GM20000 (cell line): Measurements from ENCODE around the gene NT5DC1.
A peak's percentile ranks its signal among the peaks of the same experiment; 100 is the strongest.
"Not testable (repeated sequence)": the region's sequence is repeated elsewhere in the genome, so short reads cannot be mapped to it uniquely, and the experiment has no call there.

ENCODE experiments used
- DNase-seq: peaks from one replicate; pipeline ENCODE4 v3.0.0; 2012; ENCODE audit warnings: low spot score
- TF ChIP-seq, protein P1 (sequence below): IDR thresholded peaks from 2 replicates; pipeline ENCODE4 v1.5.1; 2012; ENCODE audit warnings: mild to moderate bottlenecking, control low read depth; ENCODE audit errors: extremely low read depth, missing control alignments

NT5DC1 gene

GRCh38 chr6:116278854-116279231, 178.2 kb downstream of the NT5DC1 start:
- no peak for DNase-seq
- TF ChIP-seq, protein P1, sequence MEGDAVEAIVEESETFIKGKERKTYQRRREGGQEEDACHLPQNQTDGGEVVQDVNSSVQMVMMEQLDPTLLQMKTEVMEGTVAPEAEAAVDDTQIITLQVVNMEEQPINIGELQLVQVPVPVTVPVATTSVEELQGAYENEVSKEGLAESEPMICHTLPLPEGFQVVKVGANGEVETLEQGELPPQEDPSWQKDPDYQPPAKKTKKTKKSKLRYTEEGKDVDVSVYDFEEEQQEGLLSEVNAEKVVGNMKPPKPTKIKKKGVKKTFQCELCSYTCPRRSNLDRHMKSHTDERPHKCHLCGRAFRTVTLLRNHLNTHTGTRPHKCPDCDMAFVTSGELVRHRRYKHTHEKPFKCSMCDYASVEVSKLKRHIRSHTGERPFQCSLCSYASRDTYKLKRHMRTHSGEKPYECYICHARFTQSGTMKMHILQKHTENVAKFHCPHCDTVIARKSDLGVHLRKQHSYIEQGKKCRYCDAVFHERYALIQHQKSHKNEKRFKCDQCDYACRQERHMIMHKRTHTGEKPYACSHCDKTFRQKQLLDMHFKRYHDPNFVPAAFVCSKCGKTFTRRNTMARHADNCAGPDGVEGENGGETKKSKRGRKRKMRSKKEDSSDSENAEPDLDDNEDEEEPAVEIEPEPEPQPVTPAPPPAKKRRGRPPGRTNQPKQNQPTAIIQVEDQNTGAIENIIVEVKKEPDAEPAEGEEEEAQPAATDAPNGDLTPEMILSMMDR: no peak

DNA sequence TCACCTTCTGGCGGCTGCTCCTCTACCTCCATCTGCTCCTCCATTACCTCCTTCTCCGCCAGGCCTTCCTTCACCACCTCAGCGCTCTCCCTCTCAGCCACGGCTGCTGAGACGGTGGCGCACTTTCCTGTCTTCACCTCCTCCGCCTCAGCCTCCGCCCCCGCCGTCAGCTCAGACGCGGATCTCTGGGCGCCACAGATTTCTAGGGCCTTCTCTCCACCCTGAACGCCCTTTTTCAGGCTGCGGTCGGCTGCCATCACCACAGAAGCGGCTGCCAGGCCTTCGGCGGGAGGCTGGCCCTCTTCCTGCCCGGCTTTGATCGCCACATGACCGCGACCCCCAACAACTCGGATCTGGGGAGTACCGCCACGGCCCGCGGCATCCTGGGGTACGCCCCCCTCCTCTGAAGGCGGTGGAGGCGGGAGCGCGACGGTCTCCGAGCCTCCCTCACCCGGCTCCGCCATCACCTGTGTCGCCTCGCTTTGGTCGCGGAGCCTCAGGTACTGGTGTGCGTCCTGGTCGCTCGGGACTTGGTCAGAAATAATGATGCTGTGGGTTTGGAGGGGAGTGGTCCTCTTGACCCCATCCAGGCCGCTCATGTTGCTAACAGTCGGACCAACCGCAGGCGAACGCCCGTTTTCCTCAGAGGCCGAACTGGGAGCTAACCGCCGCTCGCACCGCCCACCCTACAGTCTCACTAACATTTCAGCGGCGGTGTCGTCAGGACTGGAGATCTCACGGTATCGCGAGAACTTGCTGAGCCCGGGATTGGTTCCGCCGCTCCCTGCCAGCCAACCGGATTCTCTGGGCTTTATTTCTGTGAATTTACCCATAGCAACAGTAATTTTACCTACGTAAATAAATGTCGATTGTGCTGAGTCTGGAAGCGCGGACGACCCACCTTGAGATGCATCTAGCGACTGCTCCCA, 178.8 kb downstream of the NT5DC1 start, which contains the start of gene TSPYL1:
TSPYL1 (minus strand) TSS at position 699 of the 929 bp plus-strand sequence; CDS start at position 599, 100 bp downstream.
- peak; percentile 89 for DNase-seq
- TF ChIP-seq, protein P1: no peak

GRCh38 chr6:116280161-116280932, 179.7 kb downstream of the NT5DC1 start:
- TF ChIP-seq, protein P1: no peak
- no peak for DNase-seq

GRCh38 chr6:116280933-116281316, 180.3 kb downstream of the NT5DC1 start:
- DNase-seq: no peak
- TF ChIP-seq, protein P1: no peak

DNA sequence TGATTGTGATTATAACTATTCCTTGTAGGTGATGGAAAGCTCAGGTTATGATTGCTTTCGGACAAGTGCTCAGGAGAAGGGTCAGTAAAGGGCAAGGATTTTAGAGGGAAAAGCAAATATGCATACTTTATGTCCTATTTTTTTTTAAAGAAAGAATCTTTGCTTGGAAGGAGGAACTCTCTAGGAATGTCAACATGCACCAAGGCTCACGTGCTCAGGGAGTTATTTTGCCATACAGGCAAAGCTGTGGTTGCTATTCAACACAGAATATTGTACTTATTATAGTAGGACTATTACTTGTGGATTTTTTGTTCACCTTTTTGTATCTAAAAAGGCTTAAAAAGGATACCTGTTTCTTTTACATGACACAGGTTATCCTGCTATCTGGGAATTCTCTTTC, 182.0 kb downstream of the NT5DC1 start:
- DNase-seq: no peak
- TF ChIP-seq, protein P1: no peak

GRCh38 chr6:116283191-116283590, 182.5 kb downstream of the NT5DC1 start:
- TF ChIP-seq, protein P1: no peak
- DNase-seq: no peak

DNA sequence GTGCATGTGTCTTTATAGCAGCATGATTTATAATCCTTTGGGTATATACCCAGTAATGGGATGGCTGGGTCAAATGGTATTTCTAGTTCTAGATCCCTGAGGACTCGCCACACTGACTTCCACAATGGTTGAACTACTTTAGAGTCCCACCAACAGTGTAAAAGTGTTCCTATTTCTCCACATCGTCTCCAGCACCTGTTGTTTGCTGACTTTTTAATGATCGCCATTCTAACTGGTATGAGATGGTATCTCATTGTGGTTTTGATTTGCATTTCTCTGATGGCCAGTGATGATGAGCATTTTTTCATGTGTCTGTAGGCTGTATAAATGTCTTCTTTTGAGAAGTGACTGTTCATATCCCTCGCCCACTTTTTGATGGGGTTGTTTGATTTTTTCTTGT, 184.3 kb downstream of the NT5DC1 start:
- not testable (repeated sequence) for DNase-seq
